Chondrocyte (in vitro differentiated cells): ENCODE results near the gene PROC. TPM values are rescaled to one million over a fixed set of nuclear protein-coding genes. Genes with fewer than 3 reads are reported as not detected.

Experiments used
- DNase-seq: peaks from one replicate; pipeline ENCODE4 v3.0.0; 2021; ENCODE audit warnings: mixed read lengths, low spot score
- H3K27ac Mint-ChIP-seq: one replicate; pipeline ENCODE4 v1.8.0; 2021; ENCODE audit warnings: mild to moderate bottlenecking, moderate library complexity, mixed read lengths; ENCODE audit not compliant: unreplicated experiment
- H3K27me3 Mint-ChIP-seq: 2 replicates; pipeline ENCODE4 v1.8.0; 2021; ENCODE audit warnings: low read depth, mixed read lengths
- H3K36me3 Mint-ChIP-seq: 2 replicates; pipeline ENCODE4 v1.8.0; 2021; ENCODE audit warnings: low read depth, mixed read lengths
- H3K4me1 Mint-ChIP-seq: 2 replicates; pipeline ENCODE4 v1.8.0; 2021; ENCODE audit warnings: low read depth, mild to moderate bottlenecking, mixed read lengths
- H3K4me3 Mint-ChIP-seq: one replicate; pipeline ENCODE4 v1.8.0; 2021; ENCODE audit warnings: mild to moderate bottlenecking, moderate library complexity, mixed read lengths; ENCODE audit not compliant: unreplicated experiment
- H3K9me3 Mint-ChIP-seq: 2 replicates; pipeline ENCODE4 v1.8.0; 2021; ENCODE audit warnings: low read depth, mixed read lengths
- total RNA-seq: library from RNA; stranded (reverse); gene quantifications from 3 replicates; pipeline ENCODE4 v1.2.1, GENCODE V29; 2021
- TF ChIP-seq, protein P1 (sequence below): fragments of 200-600 bp; sonication (generic); IDR thresholded peaks from 2 replicates; pipeline ENCODE4 v1.5.0; 2021; ENCODE audit warnings: antibody characterized with exemption, mild to moderate bottlenecking, moderate library complexity

The PROC gene
- total RNA-seq, 1 donor from 2014 or later = 2.7 TPM

DNA sequence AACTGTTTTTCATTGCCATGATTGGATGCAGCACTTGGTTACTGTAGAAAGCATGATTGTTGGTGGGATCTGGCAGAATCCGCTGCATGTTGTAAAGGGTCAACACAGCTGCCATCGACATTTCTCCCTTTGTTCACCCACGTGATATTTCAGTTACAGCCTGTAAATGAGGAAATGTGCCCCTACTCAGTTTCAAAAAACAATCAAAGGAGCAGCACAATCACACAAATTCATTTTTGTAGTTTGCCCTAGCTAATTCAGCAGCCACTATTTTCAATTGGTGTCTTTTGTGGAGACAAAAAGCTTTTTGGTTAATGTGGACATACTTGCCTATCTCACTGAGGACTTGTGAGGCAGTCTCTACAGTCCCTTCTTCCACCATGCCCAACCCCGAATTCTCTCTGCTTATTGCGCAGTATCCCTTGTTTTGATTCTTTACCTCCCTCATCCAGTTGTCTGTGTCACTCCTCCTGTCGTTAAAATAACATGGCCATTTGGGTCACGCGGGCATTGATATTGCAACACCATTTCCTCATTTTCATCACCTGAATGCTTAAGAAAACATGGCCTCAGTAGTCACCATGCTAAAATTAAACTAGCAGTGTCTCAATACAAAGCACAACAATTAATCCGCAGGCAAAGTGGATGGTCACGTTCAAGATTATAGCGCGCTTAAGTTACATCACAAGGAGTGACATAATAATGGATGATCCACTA lies 6.4 kb upstream of the PROC start:
- Mint-ChIP-seq H3K4me1 (peaks cover 85% of the 10 kb centered on the region), H3K27ac (peak overlapping the region; percentile 98), H3K27me3 (no peaks in the 10 kb centered on the region), H3K9me3 (peaks cover 12% of the 10 kb centered on the region), H3K4me3 (no peak overlapping the region), H3K36me3 (peaks cover 1% of the 10 kb centered on the region)
- TF ChIP-seq, protein P1, sequence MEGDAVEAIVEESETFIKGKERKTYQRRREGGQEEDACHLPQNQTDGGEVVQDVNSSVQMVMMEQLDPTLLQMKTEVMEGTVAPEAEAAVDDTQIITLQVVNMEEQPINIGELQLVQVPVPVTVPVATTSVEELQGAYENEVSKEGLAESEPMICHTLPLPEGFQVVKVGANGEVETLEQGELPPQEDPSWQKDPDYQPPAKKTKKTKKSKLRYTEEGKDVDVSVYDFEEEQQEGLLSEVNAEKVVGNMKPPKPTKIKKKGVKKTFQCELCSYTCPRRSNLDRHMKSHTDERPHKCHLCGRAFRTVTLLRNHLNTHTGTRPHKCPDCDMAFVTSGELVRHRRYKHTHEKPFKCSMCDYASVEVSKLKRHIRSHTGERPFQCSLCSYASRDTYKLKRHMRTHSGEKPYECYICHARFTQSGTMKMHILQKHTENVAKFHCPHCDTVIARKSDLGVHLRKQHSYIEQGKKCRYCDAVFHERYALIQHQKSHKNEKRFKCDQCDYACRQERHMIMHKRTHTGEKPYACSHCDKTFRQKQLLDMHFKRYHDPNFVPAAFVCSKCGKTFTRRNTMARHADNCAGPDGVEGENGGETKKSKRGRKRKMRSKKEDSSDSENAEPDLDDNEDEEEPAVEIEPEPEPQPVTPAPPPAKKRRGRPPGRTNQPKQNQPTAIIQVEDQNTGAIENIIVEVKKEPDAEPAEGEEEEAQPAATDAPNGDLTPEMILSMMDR = no peak
- DNase-seq = no peak

DNA sequence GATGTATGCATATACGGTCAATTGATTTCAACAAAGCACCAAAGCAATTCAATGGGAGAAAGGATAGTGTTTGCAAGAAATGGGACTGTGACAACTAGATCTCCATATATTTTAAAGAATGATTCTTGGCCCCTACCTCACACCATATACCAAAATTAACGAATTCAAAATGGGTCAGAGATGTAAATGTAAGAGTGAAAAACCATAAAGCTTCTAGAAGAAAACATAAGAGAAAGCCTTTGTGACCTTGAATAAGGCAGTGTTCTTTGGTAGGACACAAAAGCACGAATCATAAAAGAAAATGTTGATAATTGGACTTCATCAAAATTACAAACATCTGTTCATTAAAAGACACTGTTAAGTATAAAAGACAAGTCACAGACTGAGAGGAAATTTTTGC lies 5.0 kb upstream of the PROC start:
- Mint-ChIP-seq H3K4me1 (peaks cover 81% of the 10 kb centered on the region), H3K27ac (peak overlapping the region; percentile 89), H3K27me3 (no peaks in the 10 kb centered on the region), H3K4me3 (no peak overlapping the region), H3K36me3 (peaks cover 1% of the 10 kb centered on the region), H3K9me3 (peaks cover 12% of the 10 kb centered on the region)
- DNase-seq = no peak
- TF ChIP-seq, protein P1 = no peak

DNA sequence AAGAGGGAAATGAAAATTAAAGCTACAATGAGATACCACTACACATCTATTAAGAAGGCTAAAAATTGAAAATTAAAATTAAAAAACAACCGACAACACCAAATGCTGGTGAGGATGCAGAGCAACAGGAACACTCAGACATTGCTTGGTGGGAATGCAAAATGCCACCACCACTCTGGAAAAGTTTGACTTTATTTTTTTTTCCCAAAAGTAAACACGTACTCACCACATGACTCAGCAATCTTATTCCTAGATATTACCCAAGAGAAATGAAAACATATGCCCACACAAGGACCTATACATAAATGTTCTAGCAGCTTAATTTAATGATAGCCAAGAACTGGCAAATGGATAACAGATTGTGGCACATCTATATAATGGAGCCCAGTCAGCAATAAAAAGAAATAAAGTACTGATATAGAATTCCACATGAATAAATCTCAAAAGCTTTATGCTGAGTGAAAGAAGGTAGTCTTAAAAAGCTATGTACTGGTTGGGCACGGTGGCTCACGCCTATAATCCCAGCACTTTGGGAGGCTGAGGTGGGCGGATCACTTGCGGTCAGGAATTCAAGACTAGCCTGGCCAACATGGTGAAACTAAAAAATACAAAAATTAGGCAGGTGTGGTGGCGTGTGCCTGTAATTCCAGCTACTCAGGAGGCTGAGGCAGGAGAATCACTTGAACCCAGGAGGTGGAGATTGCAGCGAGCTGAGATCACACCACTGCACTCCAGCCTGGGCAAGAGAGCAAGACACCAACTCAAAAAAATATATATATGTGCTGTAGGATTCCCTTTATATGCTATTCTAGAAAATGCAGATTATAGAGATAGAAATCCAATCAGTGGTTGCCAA lies 4.2 kb upstream of the PROC start:
- H3K27ac Mint-ChIP-seq = peak overlapping the region; percentile 89
- peaks cover 75% of the 10 kb centered on the region for H3K4me1 Mint-ChIP-seq
- no peak for DNase-seq
- peaks cover 1% of the 10 kb centered on the region for H3K36me3 Mint-ChIP-seq
- H3K27me3 Mint-ChIP-seq = no peaks in the 10 kb centered on the region
- TF ChIP-seq, protein P1 = no peak
- no peak overlapping the region for H3K4me3 Mint-ChIP-seq
- H3K9me3 Mint-ChIP-seq = peaks cover 12% of the 10 kb centered on the region

DNA sequence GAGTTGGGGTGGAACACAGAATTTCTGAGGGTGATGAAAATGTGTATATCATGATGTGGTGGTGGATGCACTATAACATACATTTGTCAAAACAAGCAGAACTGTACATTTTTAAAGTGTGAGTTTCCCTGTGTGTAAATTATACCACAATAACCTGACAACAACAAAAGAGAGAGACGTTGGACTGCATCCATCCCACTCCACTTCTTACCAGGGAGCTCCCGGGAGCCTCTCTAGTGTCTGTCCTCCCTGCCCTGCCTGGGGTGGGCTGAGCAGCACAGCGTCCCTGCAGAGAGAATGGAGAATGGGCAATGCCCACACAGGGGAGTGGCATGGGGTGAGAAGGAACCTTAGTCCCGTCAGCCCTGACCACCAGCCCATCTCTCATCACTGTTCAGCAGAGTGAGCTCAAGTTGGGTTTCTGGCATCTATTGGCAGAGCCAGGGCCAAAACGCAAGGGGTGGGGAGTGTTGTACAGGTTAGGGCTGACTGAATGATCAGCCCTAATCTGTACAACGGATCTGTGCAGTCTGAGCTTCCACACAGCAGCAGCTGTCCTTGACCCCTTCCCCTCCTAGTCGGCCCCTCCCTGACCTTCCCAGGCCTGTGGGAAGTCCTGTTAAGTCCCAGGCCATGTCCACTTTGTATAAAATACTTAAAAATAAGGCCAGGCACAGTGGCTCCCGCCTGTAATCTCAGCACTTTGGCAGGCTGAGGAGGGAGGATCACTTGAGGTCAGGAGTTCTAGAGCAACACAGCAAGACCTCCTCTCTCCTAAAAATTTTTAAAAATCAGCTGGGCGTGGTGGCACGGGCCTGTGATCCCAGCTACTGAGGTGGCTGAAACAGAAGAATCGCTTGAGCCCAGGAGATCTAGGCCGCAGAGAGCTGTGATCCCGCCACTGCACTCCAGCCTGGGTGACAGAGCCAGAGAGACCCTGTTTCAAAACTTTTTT lies 3.3 kb upstream of the PROC start:
- Mint-ChIP-seq H3K9me3 (peaks cover 12% of the 10 kb centered on the region), H3K4me3 (no peak overlapping the region), H3K27ac (peak overlapping the region; percentile 89), H3K27me3 (no peaks in the 10 kb centered on the region), H3K36me3 (peaks cover 1% of the 10 kb centered on the region), H3K4me1 (peaks cover 74% of the 10 kb centered on the region)
- TF ChIP-seq, protein P1 = no peak
- no peak for DNase-seq
